Caco-2 (cell line): ENCODE measurements around the gene CAMKMT. TPM values are rescaled to one million over a fixed set of nuclear protein-coding genes. Genes with fewer than 3 reads are reported as not detected.

Experiments used
- BruUV-seq: library from RNA; stranded (reverse); fragments of 400-500 nt; replicated peaks from 2 replicates; lab custom pipeline; 2021; lab: Mats Ljungman, UMichigan
- CTCF ChIA-PET: fragments of 300-600 bp; sonication (Branson Sonifier 250); formaldehyde crosslinking; loops from one replicate; lab custom pipeline; 2022; ENCODE audit warnings: antibody characterized with exemption; lab: Charles Lee
- POLR2A ChIA-PET: fragments of 300-600 bp; sonication (Branson Sonifier 250); formaldehyde crosslinking; loops from one replicate; lab custom pipeline; 2022; ENCODE audit warnings: antibody characterized with exemption; lab: Charles Lee
- DNase-seq, 2 experiments: peaks; one replicate each; pipeline versions ENCODE4 v3.0.0 to v3.0.0-alpha.2; 2020 to 2022
- H3K27me3 ChIP-seq: replicated peaks from 2 replicates; pipeline ENCODE4 v1.6.0; 2011; ENCODE audit warnings: low read length; ENCODE audit not compliant: control insufficient read depth, insufficient read depth
- H3K36me3 ChIP-seq: 2 replicates; pipeline ENCODE4 v1.5.1; 2011; ENCODE audit warnings: low read length; ENCODE audit not compliant: control insufficient read depth, insufficient read depth
- H3K4me1 ChIP-seq: fragments of 250-450 bp; sonication (Bioruptor Pico); 2 replicates; pipeline ENCODE4 v1.5.1; 2020; ENCODE audit warnings: mild to moderate bottlenecking
- H3K4me3 ChIP-seq: 2 replicates; pipeline ENCODE4 v1.5.1; 2011; ENCODE audit warnings: low read depth, mild to moderate bottlenecking, control low read depth, low read length
- H3K9me3 ChIP-seq: fragments of 250-450 bp; sonication (Bioruptor Pico); 2 replicates; pipeline ENCODE4 v1.5.1; 2020; ENCODE audit warnings: mild to moderate bottlenecking, moderate library complexity
- H3K27ac Mint-ChIP-seq: one replicate; pipeline ENCODE4 v1.8.0; 2022; ENCODE audit warnings: mixed read lengths; ENCODE audit not compliant: unreplicated experiment
- H3K27me3 Mint-ChIP-seq: one replicate; pipeline ENCODE4 v1.8.0; 2022; ENCODE audit warnings: mixed read lengths; ENCODE audit not compliant: insufficient read depth, unreplicated experiment
- H3K36me3 Mint-ChIP-seq: one replicate; pipeline ENCODE4 v1.8.0; 2022; ENCODE audit warnings: mild to moderate bottlenecking, mixed read lengths; ENCODE audit not compliant: insufficient read depth, unreplicated experiment
- H3K4me1 Mint-ChIP-seq: one replicate; pipeline ENCODE4 v1.8.0; 2022; ENCODE audit warnings: low read depth, mixed read lengths; ENCODE audit not compliant: unreplicated experiment
- H3K4me3 Mint-ChIP-seq: one replicate; pipeline ENCODE4 v1.8.0; 2022; ENCODE audit warnings: mild to moderate bottlenecking, moderate library complexity, mixed read lengths; ENCODE audit not compliant: unreplicated experiment
- H3K9me3 Mint-ChIP-seq: one replicate; pipeline ENCODE4 v1.8.0; 2022; ENCODE audit warnings: mixed read lengths; ENCODE audit not compliant: unreplicated experiment
- intact Hi-C: fragments of 100-400 bp; cut with micrococcal nuclease; formaldehyde crosslinking; loops from one replicate; pipeline ENCODE4 v1.10.0; 2022; ENCODE audit not compliant: unreplicated experiment
- total RNA-seq: library from RNA; stranded (reverse); gene quantifications from 2 replicates; pipeline ENCODE4 v1.2.3, GENCODE V29; 2022
- TF ChIP-seq, protein P1 (sequence below), 2 experiments: fragments of 200-600 bp in 1 of 2; IDR thresholded peaks; 1 replicate in 1 of 2; 2 replicates in 1 of 2; pipeline versions ENCODE4 v1.5.1 to v1.8.0; 2011 to 2022; ENCODE audit warnings: antibody characterized with exemption in 1 of 2, control low read depth in 1 of 2, inconsistent platforms in 1 of 2, low read depth in 1 of 2, low read length in 1 of 2, mild to moderate bottlenecking in 1 of 2, moderate library complexity in 1 of 2; ENCODE audit not compliant: insufficient read depth in 1 of 2, severe bottlenecking in 1 of 2, unreplicated experiment in 1 of 2

CAMKMT gene
- total RNA-seq, 1 experiment from 2014 or later, result 25.2 TPM

DNA sequence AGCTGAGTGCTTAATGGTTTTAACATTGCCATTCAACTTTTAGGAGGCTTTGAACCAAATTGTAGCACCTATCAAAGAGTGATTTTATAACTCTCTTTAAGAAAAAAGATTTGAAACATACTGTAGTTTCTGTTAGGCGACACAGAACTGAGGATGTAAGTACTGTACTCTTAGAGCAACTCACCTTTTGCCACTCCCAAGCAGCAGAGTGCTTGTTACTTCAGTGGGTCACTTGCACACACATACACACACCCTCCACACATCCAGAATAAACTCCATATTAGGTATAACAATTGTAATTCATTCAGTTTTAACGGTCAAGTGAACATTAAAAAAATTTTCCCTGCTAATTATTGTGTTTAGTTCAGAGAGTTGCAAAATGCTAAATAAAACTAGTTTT, 118.3 kb downstream of the CAMKMT start:
- Mint-ChIP-seq H3K27me3 (no peaks in the 10 kb centered on the region), H3K27ac (no peak overlapping the region), H3K4me3 (no peak overlapping the region), H3K36me3 (no peaks in the 10 kb centered on the region), H3K4me1 (no peaks in the 10 kb centered on the region), H3K9me3 (no peaks in the 10 kb centered on the region)
- ChIA-PET POLR2A (no interaction called here), CTCF (interaction anchor here (0.5 to 1.6 kb wide), 53 partner anchors 9 to 493 kb away, joined by 3 to 53 read pairs (median 3); partner anchors contain the start of genes CAMKMT and PREPL)
- TF ChIP-seq, protein P1, sequence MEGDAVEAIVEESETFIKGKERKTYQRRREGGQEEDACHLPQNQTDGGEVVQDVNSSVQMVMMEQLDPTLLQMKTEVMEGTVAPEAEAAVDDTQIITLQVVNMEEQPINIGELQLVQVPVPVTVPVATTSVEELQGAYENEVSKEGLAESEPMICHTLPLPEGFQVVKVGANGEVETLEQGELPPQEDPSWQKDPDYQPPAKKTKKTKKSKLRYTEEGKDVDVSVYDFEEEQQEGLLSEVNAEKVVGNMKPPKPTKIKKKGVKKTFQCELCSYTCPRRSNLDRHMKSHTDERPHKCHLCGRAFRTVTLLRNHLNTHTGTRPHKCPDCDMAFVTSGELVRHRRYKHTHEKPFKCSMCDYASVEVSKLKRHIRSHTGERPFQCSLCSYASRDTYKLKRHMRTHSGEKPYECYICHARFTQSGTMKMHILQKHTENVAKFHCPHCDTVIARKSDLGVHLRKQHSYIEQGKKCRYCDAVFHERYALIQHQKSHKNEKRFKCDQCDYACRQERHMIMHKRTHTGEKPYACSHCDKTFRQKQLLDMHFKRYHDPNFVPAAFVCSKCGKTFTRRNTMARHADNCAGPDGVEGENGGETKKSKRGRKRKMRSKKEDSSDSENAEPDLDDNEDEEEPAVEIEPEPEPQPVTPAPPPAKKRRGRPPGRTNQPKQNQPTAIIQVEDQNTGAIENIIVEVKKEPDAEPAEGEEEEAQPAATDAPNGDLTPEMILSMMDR (IDR thresholded peaks at IDR 0.05; ENCODE audit: insufficient read depth in 1 of 2, low read depth in 1 of 2, low read length in 1 of 2, severe bottlenecking in 1 of 2, unreplicated experiment in 1 of 2), result no peak
- Histone ChIP-seq H3K27me3 (no peaks in the 10 kb centered on the region), H3K4me1 (no peaks in the 10 kb centered on the region), H3K36me3 (no peaks in the 10 kb centered on the region), H3K9me3 (no peaks in the 10 kb centered on the region), H3K4me3 (no peak overlapping the region)
- DNase-seq, result no peak
- intact Hi-C loops, result no loop called here
- BruUV-seq, result no TSS peak

DNA sequence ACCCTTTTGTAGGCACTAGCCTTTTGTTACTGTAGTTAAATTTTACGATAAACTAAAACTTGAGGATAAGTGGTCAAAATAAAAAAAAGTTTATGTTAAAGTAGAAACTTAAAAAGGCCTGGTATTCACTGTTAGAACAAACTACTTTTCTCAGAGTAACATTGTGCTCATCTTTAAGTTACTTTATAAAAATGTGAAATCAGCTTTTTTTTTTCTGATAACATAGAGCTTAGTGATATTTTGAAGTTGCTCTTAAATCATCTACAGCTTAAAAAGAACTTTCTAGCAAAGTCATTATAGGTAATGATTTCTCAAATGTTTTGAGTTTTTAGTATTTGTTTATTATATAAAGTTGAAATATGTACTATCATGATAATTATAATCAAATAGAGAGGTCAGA, 125.3 kb downstream of the CAMKMT start:
- DNase-seq, result no peak
- Histone ChIP-seq H3K9me3 (no peaks in the 10 kb centered on the region), H3K36me3 (no peaks in the 10 kb centered on the region), H3K4me3 (no peak overlapping the region), H3K27me3 (no peaks in the 10 kb centered on the region), H3K4me1 (no peaks in the 10 kb centered on the region)
- Mint-ChIP-seq H3K9me3 (no peaks in the 10 kb centered on the region), H3K4me1 (no peaks in the 10 kb centered on the region), H3K27me3 (no peaks in the 10 kb centered on the region), H3K27ac (no peak overlapping the region), H3K36me3 (no peaks in the 10 kb centered on the region), H3K4me3 (no peak overlapping the region)
- no TSS peak for BruUV-seq
- POLR2A ChIA-PET, result no interaction called here
- intact Hi-C loops, result no loop called here
- TF ChIP-seq, protein P1 (IDR thresholded peaks at IDR 0.05; ENCODE audit: insufficient read depth in 1 of 2, low read depth in 1 of 2, low read length in 1 of 2, severe bottlenecking in 1 of 2, unreplicated experiment in 1 of 2), result no peak
- CTCF ChIA-PET, result no interaction called here

DNA sequence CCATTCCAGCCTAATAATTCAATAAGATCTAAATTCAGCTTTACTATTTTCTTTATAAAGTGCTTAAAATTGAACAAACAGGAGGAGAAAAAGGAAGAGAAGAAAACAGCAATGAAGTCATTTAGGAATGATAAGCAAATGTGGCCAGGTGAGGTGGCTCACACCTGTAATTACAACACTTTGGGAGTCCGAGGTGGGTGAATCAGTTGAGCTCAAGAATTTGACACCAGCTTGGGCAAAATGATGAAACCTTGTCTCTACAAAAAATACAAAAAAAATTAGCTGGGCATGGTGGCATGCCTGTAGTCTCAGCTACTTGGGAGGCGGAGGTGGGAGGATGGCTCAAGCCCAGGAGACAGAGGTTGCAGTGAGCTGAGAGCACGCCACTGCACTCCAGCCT, 129.0 kb downstream of the CAMKMT start:
- no peaks in the 10 kb centered on the region for H3K27me3 ChIP-seq
- no peaks in the 10 kb centered on the region for H3K4me1 Mint-ChIP-seq
- H3K4me1 ChIP-seq, result no peaks in the 10 kb centered on the region
- no peak overlapping the region for H3K27ac Mint-ChIP-seq
- no peaks in the 10 kb centered on the region for H3K9me3 ChIP-seq
- ChIA-PET POLR2A (no interaction called here), CTCF (no interaction called here)
- TF ChIP-seq, protein P1 (IDR thresholded peaks at IDR 0.05; ENCODE audit: insufficient read depth in 1 of 2, low read depth in 1 of 2, low read length in 1 of 2, severe bottlenecking in 1 of 2, unreplicated experiment in 1 of 2), result no peak
- no peak for DNase-seq
- H3K36me3 ChIP-seq, result no peaks in the 10 kb centered on the region
- no peaks in the 10 kb centered on the region for H3K27me3 Mint-ChIP-seq
- intact Hi-C loops, result no loop called here
- no peak overlapping the region for H3K4me3 Mint-ChIP-seq
- H3K9me3 Mint-ChIP-seq, result no peaks in the 10 kb centered on the region
- no peak overlapping the region for H3K4me3 ChIP-seq
- H3K36me3 Mint-ChIP-seq, result no peaks in the 10 kb centered on the region
- no TSS peak for BruUV-seq
